Measurements from ENCODE around the gene IPPK.

Gene IPPK

GRCh38 chr9:92669890-92670708 is at the start of gene IPPK:
TSS of gene IPPK (minus strand) at chr9:92670131. CDS start at chr9:92669988, 143 bp downstream.
- Mint-ChIP-seq H3K9me3 (no peaks in the 10 kb centered on the region), H3K27ac (peak within 1 kb of the TSS; percentile 89), H3K4me1 (ENCODE audit: low read depth) (peaks cover 43% of the 10 kb centered on the region), H3K27me3 (no peaks in the 10 kb centered on the region), H3K4me3 (peak within 1 kb of the TSS; percentile 84), H3K36me3 (ENCODE audit: low read depth) (peaks cover 36% of the 10 kb centered on the region)
- intact Hi-C loops (cut with micrococcal nuclease): loop anchor here (1.0 kb wide), 2 partner anchors 95 to 345 kb away; partner anchors contain the start of genes CENPP and NOL8

GRCh38 chr9:92719028-92719647 is 49.2 kb upstream of the IPPK start:
- Mint-ChIP-seq H3K36me3 (ENCODE audit: low read depth) (peaks cover 100% of the 10 kb centered on the region), H3K9me3 (no peaks in the 10 kb centered on the region), H3K27ac (no peak overlapping the region), H3K4me1 (ENCODE audit: low read depth) (peaks cover 33% of the 10 kb centered on the region), H3K27me3 (no peaks in the 10 kb centered on the region), H3K4me3 (no peak overlapping the region)
- intact Hi-C loops (cut with micrococcal nuclease): no loop called here

GRCh38 chr9:92718086-92719001 is 48.4 kb upstream of the IPPK start:
- Mint-ChIP-seq H3K36me3 (ENCODE audit: low read depth) (peaks cover 100% of the 10 kb centered on the region), H3K9me3 (no peaks in the 10 kb centered on the region), H3K4me1 (ENCODE audit: low read depth) (peaks cover 34% of the 10 kb centered on the region), H3K27ac (no peak overlapping the region), H3K4me3 (no peak overlapping the region), H3K27me3 (no peaks in the 10 kb centered on the region)
- intact Hi-C loops (cut with micrococcal nuclease): no loop called here

GRCh38 chr9:92717201-92718085 is 47.5 kb upstream of the IPPK start:
- H3K4me3 Mint-ChIP-seq: no peak overlapping the region
- peaks cover 100% of the 10 kb centered on the region for H3K36me3 Mint-ChIP-seq (ENCODE audit: low read depth)
- no peak overlapping the region for H3K27ac Mint-ChIP-seq
- no peaks in the 10 kb centered on the region for H3K27me3 Mint-ChIP-seq
- peaks cover 35% of the 10 kb centered on the region for H3K4me1 Mint-ChIP-seq (ENCODE audit: low read depth)
- no peaks in the 10 kb centered on the region for H3K9me3 Mint-ChIP-seq
- intact Hi-C loops (cut with micrococcal nuclease): no loop called here

- H3K27me3 Mint-ChIP-seq: no peaks in the 10 kb centered on the region
- H3K9me3 Mint-ChIP-seq: no peaks in the 10 kb centered on the region
- peaks cover 35% of the 10 kb centered on the region for H3K4me1 Mint-ChIP-seq (ENCODE audit: low read depth)
- peaks cover 98% of the 10 kb centered on the region for H3K36me3 Mint-ChIP-seq (ENCODE audit: low read depth)
- H3K27ac Mint-ChIP-seq: no peak overlapping the region
- intact Hi-C loops (cut with micrococcal nuclease): loop anchor here (1.0 kb wide), 2 partner anchors 49 to 74 kb away; no protein-coding TSS in a partner anchor
- no peak overlapping the region for H3K4me3 Mint-ChIP-seq
Observed at GRCh38 chr9:92716557-92716956, 46.6 kb upstream of the IPPK start.

- no peaks in the 10 kb centered on the region for H3K27me3 Mint-ChIP-seq
- H3K4me1 Mint-ChIP-seq (ENCODE audit: low read depth): peaks cover 32% of the 10 kb centered on the region
- peaks cover 98% of the 10 kb centered on the region for H3K36me3 Mint-ChIP-seq (ENCODE audit: low read depth)
- no peak overlapping the region for H3K27ac Mint-ChIP-seq
- H3K9me3 Mint-ChIP-seq: no peaks in the 10 kb centered on the region
- intact Hi-C loops (cut with micrococcal nuclease): loop anchor here (1.0 kb wide), 2 partner anchors 50 to 75 kb away; no protein-coding TSS in a partner anchor
- no peak overlapping the region for H3K4me3 Mint-ChIP-seq
Observed at GRCh38 chr9:92715488-92716231, 45.7 kb upstream of the IPPK start.

GRCh38 chr9:92714787-92715487 is 45.0 kb upstream of the IPPK start:
- peaks cover 31% of the 10 kb centered on the region for H3K4me1 Mint-ChIP-seq (ENCODE audit: low read depth)
- no peaks in the 10 kb centered on the region for H3K27me3 Mint-ChIP-seq
- peaks cover 98% of the 10 kb centered on the region for H3K36me3 Mint-ChIP-seq (ENCODE audit: low read depth)
- no peaks in the 10 kb centered on the region for H3K9me3 Mint-ChIP-seq
- no peak overlapping the region for H3K27ac Mint-ChIP-seq
- intact Hi-C loops (cut with micrococcal nuclease): no loop called here
- H3K4me3 Mint-ChIP-seq: no peak overlapping the region

- Mint-ChIP-seq H3K36me3 (ENCODE audit: low read depth) (peaks cover 98% of the 10 kb centered on the region), H3K27ac (no peak overlapping the region), H3K9me3 (no peaks in the 10 kb centered on the region), H3K4me1 (ENCODE audit: low read depth) (peaks cover 31% of the 10 kb centered on the region), H3K4me3 (no peak overlapping the region), H3K27me3 (no peaks in the 10 kb centered on the region)
- intact Hi-C loops (cut with micrococcal nuclease): no loop called here
Observed at GRCh38 chr9:92714016-92714415, 44.1 kb upstream of the IPPK start.

GRCh38 chr9:92713528-92713927 is 43.6 kb upstream of the IPPK start:
- Mint-ChIP-seq H3K9me3 (no peaks in the 10 kb centered on the region), H3K27me3 (no peaks in the 10 kb centered on the region), H3K36me3 (ENCODE audit: low read depth) (peaks cover 98% of the 10 kb centered on the region), H3K27ac (no peak overlapping the region), H3K4me1 (ENCODE audit: low read depth) (peaks cover 31% of the 10 kb centered on the region), H3K4me3 (no peak overlapping the region)
- intact Hi-C loops (cut with micrococcal nuclease): no loop called here

GRCh38 chr9:92712767-92713166 is 42.8 kb upstream of the IPPK start:
- intact Hi-C loops (cut with micrococcal nuclease): no loop called here
- Mint-ChIP-seq H3K4me1 (ENCODE audit: low read depth) (peaks cover 31% of the 10 kb centered on the region), H3K9me3 (no peaks in the 10 kb centered on the region), H3K36me3 (ENCODE audit: low read depth) (peaks cover 98% of the 10 kb centered on the region), H3K27me3 (no peaks in the 10 kb centered on the region), H3K27ac (peak overlapping the region; percentile 75), H3K4me3 (no peak overlapping the region)

- peak overlapping the region; percentile 75 for H3K27ac Mint-ChIP-seq
- intact Hi-C loops (cut with micrococcal nuclease): no loop called here
- H3K27me3 Mint-ChIP-seq: no peaks in the 10 kb centered on the region
- peak overlapping the region; percentile 33 for H3K4me3 Mint-ChIP-seq
- peaks cover 31% of the 10 kb centered on the region for H3K4me1 Mint-ChIP-seq (ENCODE audit: low read depth)
- no peaks in the 10 kb centered on the region for H3K9me3 Mint-ChIP-seq
- peaks cover 98% of the 10 kb centered on the region for H3K36me3 Mint-ChIP-seq (ENCODE audit: low read depth)
Observed at GRCh38 chr9:92711844-92712243, 41.9 kb upstream of the IPPK start.

- Mint-ChIP-seq H3K4me3 (no peak overlapping the region), H3K36me3 (ENCODE audit: low read depth) (peaks cover 98% of the 10 kb centered on the region), H3K27me3 (no peaks in the 10 kb centered on the region), H3K4me1 (ENCODE audit: low read depth) (peaks cover 31% of the 10 kb centered on the region), H3K9me3 (no peaks in the 10 kb centered on the region), H3K27ac (peak overlapping the region; percentile 27)
- intact Hi-C loops (cut with micrococcal nuclease): no loop called here
Observed at GRCh38 chr9:92711146-92711545, 41.2 kb upstream of the IPPK start.

Measured in dendritic cell treated with granulocyte-macrophage colony-stimulating factor and Interleukin-4, amounts not matched to agents 40 ng/mL and 50 ng/mL, for 4 days (primary cell).